Central memory CD4-positive, alpha-beta T cell (primary cell): ENCODE data around the gene CAMKK1.

Experiments
- DNase-seq: peaks from one replicate; pipeline ENCODE4 v3.0.0; 2022

The CAMKK1 gene

DNA sequence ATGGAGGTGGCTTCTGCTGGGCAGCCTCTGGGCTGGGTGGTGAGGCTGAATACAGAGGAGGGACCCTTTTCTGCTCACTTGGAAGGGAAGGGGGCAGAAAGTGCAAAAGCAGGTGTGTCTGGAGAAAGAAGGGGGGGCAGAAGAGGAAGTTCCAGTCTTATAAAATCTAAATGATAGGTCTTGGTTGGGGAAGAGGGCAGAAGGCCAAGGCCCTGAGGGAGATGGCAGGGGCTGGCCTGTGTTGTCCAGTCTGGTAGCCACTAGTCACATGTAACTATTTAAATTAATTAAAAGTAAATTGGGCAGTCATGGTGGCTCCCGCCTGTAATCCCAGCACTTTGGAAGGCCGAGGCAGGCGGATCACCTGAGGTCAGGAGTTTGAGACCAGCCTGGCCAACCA is 2.5 kb upstream of the CAMKK1 start:
- no peak for DNase-seq

- DNase-seq: no peak
These were observed 2.1 kb upstream of the CAMKK1 start for GRCh38 chr17:3894911-3895343.

GRCh38 chr17:3894188-3894587 is 1.3 kb upstream of the CAMKK1 start:
- DNase-seq: no peak

DNA sequence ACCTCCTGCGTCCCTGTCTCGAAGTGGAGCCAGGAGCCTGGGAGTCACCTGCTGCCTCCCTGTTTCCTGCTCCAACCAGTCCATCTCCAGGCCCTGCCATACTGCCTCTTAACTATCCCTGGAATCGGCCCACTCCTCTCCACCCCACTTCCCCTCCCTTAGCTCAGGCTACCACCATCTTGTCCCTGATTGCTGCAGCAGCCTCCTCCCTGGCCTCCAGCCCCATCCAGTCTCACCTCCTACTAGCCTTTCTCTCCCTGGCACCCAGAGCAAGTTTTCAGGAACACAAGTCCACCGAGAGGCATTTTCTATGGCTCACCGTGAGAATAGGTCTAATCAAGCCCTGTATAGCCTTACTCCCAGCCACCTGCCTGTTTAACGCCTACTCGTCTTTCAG is 865 bp upstream of the CAMKK1 start:
- DNase-seq: no peak

DNA sequence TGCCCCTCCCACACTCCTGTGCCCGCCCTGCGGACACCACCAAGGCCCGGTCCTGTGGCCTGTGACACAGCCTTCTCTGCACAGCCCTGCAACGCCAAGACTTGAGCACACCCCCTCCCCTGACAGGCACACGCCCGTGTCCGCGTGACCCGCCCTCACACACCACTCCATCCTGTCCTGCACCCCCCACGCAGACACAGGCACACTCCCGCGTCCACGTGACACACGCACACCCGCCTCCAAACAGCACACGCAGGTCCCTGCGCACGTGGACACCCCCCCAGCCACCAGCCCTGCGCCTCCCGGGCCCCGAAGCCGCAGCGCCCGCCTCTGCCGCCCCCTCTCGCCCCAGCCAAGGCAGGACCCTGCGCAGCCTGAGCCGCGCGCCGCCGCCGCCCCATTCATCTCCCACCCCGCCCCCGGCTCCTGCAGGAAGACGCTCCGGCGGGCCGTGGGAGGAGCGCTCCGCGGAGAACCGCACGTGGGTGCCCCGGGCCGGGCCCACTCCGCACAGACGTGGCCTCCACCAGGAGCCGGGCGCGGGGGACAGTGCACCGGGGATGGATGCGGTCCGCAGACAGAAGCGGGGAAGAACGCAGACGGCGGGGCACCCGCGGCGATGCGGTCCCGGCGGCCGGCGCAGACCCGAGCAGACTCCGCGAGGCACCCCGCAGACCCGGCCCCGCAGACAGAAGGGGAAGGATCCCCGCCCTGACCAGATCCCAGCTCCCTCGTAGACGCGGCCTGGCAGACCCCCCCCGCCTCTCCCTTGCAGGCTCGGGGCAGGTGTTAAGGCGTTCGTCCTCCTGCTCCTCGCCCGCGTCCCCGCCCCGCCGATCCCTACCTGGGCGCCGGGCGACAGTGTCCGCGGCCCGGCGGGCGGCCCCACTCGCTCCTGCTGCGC is 506 bp downstream of the CAMKK1 start:
- DNase-seq: peak; percentile 84

- DNase-seq: no peak
These were observed 1.2 kb downstream of the CAMKK1 start for GRCh38 chr17:3891626-3892094.

DNA sequence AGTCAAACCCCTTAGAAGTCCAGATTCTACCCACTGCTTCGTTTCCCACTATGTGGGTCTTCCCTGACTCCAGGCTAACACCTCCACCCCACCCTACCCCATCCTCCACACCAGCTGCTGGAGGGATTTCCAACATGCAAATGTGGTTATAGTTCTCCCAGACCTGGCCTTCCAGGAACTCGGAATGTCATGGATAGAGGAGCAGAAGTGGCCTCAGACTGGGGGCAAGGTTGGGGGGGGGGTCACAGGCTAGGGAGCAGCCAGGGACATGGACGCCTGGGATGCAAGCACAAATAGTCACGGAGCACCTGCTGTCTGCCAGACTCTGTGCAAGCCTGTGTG is 2.0 kb downstream of the CAMKK1 start:
- DNase-seq: no peak

DNA sequence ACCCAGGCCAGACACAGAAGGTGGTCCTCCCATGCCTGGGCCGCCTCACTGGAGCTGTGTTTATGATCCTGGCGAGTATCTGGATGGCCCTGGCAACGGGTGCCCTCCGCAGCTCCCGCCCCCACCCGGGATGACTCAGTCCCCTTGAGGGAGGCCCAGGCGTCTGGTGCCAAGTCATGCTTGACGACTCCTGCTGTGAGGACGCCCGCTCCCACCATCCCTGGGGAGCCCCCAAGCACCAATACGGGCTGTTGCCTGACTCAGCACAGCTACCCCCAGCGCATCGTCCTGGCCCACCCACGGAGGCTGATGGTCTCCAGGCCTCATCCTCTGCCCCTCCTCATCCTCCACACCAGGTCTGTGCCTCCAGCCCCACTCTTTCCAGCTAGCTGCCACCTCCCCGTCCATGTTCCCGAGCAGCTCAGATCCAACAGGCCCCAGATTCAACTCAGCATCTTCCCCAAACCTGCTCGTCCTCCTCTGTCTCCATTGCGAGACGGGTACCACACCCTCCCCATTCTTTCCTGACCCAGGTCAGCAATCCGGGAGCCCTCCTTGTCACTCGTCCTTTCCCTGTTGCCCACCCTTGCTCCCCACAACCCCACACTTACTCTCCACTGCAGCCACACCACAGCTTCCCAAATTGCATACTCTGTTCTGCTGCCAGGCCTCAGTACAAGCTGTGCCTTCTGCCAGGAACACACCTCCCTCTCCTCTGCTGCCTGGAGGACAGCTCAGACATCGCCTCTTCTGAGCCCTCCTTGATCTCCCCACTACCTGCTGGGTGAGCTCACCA is 2.6 kb downstream of the CAMKK1 start:
- no peak for DNase-seq

DNA sequence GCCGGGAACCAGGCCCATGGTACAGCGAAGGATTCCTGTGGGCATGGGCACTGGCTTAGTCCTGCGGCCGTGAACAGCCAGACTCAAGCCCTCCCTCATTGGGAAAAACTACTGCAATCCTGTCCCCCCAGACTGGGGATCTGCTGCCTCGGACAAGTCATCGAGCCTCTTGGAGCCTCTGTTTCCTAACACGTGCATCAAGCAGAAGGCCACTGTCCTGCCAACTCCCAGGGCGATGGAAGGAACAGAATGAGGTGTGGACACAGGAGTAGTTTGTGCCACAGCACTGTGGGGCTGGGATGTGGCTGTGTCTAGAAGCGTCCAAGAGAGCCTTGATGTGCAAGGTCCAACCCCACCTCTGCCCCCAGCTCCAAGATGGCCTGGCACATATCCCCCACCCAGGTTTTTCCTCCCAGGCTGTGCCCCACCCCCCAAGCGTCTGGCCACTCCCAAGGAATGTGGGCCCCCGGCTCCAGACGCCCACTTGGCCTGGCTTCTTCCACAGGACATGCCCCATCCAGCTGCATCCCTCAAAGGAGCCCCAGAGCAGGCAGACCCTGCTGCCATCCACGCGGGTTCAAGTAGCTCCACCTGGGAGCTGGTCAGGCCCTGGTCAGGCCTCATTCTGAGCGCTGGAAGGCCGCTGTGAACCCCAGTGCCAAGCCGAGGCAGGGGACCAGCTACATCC is 3.4 kb downstream of the CAMKK1 start:
- DNase-seq: no peak

- DNase-seq: no peak
These were observed 4.3 kb downstream of the CAMKK1 start for GRCh38 chr17:3888343-3889171.

GRCh38 chr17:3887804-3888203 is 5.0 kb downstream of the CAMKK1 start:
- no peak for DNase-seq

GRCh38 chr17:3887394-3887793 is 5.5 kb downstream of the CAMKK1 start:
- DNase-seq: no peak

DNA sequence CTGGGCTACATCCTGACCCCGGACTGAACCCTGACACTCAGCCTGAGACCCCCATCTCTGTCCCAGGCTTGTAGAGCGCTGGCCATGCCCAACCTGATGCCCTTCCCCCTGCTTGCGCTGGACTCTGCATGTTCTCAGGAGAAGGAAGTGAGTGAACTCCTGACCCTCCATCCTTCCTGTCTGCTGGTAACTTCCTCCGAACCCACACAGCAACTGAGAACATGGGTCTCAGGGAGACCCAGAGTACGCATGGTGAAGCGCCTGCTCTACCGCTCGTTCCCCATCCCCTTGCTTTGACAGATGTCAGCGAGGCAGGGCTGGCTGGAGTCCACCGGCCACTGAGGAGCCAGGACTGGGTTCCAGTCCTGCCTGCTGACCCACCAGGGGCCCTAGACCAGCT is 6.1 kb downstream of the CAMKK1 start:
- DNase-seq: no peak

- no peak for DNase-seq
These were observed 6.9 kb downstream of the CAMKK1 start for GRCh38 chr17:3885970-3886369.

DNA sequence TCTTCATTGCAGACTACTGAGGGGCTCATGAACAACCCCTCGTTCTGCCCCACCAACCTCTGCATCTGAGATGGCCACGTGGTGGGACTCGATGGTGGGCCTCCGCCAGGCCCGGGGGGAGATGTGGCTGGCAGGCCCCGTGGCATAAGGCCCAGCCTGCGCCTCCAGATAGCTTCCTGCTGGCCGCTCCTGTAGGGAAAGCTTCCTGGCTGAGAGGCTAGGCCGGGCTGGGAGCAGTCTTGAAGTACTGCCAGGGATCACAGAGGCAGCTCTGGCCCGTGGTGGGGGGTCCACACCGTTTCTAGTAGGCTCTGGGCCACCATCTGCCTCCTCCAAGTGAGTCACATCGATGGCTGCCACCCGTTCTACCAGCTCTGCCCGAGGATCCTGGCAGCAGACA is 7.6 kb downstream of the CAMKK1 start:
- no peak for DNase-seq

DNA sequence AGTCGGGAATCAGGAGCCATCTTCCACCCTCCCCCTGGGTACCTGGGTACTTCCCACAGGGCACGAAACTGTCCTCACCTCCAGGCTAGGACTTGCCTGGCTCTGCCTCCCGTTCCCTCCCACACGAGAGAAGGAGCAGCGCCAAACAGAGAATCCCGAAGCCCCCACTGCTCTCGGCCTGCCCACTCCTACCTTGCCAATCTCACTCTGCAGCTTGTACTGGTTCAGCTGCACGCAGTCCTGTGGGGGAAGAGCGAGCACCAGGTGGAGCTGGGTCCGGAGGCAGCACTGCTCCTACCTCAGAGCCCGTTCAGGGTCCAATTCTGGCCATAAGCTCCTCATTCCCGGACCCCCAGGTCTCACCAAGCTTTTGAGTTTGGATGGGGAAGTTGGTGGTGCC is 8.7 kb downstream of the CAMKK1 start:
- no peak for DNase-seq

GRCh38 chr17:3882276-3882675 is 10.6 kb downstream of the CAMKK1 start:
- no peak for DNase-seq

- DNase-seq: no peak
These were observed 11.9 kb downstream of the CAMKK1 start for GRCh38 chr17:3880983-3881382.

DNA sequence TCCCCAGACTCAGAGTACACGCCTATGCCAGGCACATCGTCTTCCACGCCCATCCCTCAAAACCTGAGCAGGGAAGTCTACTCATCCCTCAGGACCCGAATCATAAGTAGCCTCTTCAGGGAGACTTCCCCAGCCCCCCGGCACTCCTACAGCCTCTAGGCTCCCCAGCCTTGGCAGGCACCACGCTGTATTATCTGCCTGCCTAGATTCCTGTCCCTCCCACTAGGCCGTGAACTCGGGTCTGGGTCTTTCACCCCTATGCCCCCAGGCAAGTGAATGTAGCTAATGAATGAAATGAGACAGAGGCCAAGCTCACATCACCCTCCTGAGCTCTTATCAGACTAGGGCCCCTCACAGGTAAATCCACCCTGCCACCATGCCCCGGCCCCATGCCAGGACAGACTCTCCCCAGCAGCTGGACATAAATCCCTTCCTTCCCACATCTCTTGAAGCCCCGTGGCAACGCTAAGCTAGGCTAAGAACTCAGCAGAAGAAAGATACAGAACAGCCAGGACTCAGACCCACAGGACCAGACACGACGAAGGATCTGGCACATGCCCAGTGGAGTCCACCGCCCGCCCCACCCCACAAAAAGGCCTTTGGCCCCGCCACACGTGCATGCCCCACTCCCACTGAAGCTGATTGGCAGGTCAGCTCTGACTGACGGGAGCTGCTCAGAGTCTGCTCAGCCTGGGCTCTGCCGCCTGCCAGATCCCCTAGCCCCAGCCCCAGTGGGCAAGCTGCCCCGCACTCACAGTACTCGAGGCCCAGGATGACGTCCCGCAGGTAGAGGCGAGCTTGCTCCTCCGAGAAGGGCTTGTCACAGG is 13.0 kb downstream of the CAMKK1 start:
- no peak for DNase-seq

DNA sequence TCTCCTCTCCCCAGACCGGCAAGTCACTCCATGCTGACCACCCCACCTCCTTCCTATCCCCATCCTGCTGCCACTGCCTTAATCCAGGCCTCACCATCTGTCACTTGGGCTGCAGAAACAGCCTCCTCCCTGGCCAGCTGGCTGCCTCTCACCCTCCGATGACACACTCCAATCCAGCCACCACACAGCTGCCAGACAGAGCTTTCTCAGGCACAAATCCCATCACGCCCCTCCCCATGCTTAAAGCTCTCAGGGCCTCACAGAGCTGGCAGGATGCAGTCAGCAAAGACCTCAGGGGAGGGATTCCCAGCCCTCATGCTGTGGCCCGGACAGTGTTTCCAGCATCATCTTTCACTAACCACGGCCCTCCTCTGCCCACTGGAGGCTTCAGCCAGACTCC is 13.7 kb downstream of the CAMKK1 start:
- no peak for DNase-seq

DNA sequence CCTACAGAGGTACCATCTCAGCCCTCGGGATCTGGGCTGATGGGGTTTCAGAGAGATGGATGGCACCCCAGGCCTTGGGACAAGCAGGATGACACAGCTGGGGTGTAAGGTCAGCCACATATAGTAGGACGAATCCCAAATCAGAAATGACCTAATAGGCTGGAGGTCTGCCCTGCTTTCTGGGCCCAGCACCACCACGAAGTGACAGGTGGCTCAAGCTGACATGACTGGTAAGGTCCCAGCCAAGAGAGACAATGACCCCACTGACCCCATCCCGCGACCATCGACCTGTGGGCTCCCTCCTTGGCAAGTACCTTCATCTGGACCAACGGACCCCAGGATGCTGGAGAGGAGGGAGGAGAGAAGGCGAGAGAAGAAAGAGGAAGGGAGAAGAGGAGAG is 15.6 kb downstream of the CAMKK1 start:
- DNase-seq: no peak

GRCh38 chr17:3875317-3875716 is 17.5 kb downstream of the CAMKK1 start:
- no peak for DNase-seq
